Activated CD4-positive, alpha-beta memory T cell treated with anti-CD3 and anti-CD28 coated beads for 36 hours (primary cell): ENCODE measurements around the gene AAMP. TPM values are rescaled to one million over a fixed set of nuclear protein-coding genes. Genes with fewer than 3 reads are reported as not detected.
"Not testable (repeated sequence)": the region's sequence is repeated elsewhere in the genome, so short reads cannot be mapped to it uniquely, and the experiment has no call there.

Source experiments
- CTCF ChIA-PET: fragments of 350-600 bp; sonication (Branson Sonifier 250); formaldehyde crosslinking; loops from one replicate; lab custom pipeline; 2021; ENCODE audit warnings: antibody characterized with exemption, inconsistent platforms; lab: Charles Lee
- POLR2A ChIA-PET: fragments of 350-600 bp; sonication (Branson Sonifier 250); formaldehyde crosslinking; loops from one replicate; lab custom pipeline; 2021; ENCODE audit warnings: antibody characterized with exemption; lab: Charles Lee
- DNase-seq: peaks from one replicate; pipeline ENCODE4 v3.0.0-alpha.2; 2020
- H3K27ac Mint-ChIP-seq: one replicate; pipeline ENCODE4 v1.8.0; 2021; ENCODE audit warnings: mixed read lengths
- H3K27me3 Mint-ChIP-seq: one replicate; pipeline ENCODE4 v1.8.0; 2021; ENCODE audit warnings: mixed read lengths
- H3K36me3 Mint-ChIP-seq: one replicate; pipeline ENCODE4 v1.8.0; 2021; ENCODE audit warnings: mixed read lengths
- H3K4me1 Mint-ChIP-seq: one replicate; pipeline ENCODE4 v1.8.0; 2021; ENCODE audit warnings: low read depth, mixed read lengths
- H3K4me3 Mint-ChIP-seq: one replicate; pipeline ENCODE4 v1.8.0; 2021; ENCODE audit warnings: mild to moderate bottlenecking, mixed read lengths
- H3K9me3 Mint-ChIP-seq: one replicate; pipeline ENCODE4 v1.8.0; 2021; ENCODE audit warnings: mixed read lengths
- intact Hi-C: fragments of 100-400 bp; cut with micrococcal nuclease; formaldehyde crosslinking; loops from one replicate; pipeline ENCODE4 v1.15.1; 2023
- total RNA-seq, 2 experiments: library from RNA; stranded (reverse); gene quantifications; one replicate each; pipeline ENCODE4 v1.2.3, GENCODE V29; 2021

AAMP gene
- total RNA-seq, 2 experiments from 2014 or later = 60.8 to 65.6 TPM

- no peaks in the 10 kb centered on the region for H3K9me3 Mint-ChIP-seq
- peaks cover 24% of the 10 kb centered on the region for H3K4me1 Mint-ChIP-seq
- intact Hi-C loops = loop anchor here (2.0 to 5.0 kb wide), 2 partner anchors 107 to 375 kb away; partner anchors contain the start of gene CXCR1
- H3K4me3 Mint-ChIP-seq = no peak overlapping the region
- POLR2A ChIA-PET = interaction anchor here (8.4 kb wide), 1 partner anchor 14 kb away, joined by 115 read pairs; the partner anchor contains the start of gene TMBIM1
- no peak for DNase-seq
- H3K27me3 Mint-ChIP-seq = no peaks in the 10 kb centered on the region
- peaks cover 36% of the 10 kb centered on the region for H3K36me3 Mint-ChIP-seq
- H3K27ac Mint-ChIP-seq = peak overlapping the region; percentile 42
- CTCF ChIA-PET = interaction anchor here (1.2 to 7.7 kb wide), 5 partner anchors 11 to 83 kb away, joined by 3 to 197 read pairs (median 60); partner anchors contain the start of genes CATIP and TMBIM1
Measured at GRCh38 chr2:218273908-218274249, 3.9 kb upstream of the AAMP start.

DNA sequence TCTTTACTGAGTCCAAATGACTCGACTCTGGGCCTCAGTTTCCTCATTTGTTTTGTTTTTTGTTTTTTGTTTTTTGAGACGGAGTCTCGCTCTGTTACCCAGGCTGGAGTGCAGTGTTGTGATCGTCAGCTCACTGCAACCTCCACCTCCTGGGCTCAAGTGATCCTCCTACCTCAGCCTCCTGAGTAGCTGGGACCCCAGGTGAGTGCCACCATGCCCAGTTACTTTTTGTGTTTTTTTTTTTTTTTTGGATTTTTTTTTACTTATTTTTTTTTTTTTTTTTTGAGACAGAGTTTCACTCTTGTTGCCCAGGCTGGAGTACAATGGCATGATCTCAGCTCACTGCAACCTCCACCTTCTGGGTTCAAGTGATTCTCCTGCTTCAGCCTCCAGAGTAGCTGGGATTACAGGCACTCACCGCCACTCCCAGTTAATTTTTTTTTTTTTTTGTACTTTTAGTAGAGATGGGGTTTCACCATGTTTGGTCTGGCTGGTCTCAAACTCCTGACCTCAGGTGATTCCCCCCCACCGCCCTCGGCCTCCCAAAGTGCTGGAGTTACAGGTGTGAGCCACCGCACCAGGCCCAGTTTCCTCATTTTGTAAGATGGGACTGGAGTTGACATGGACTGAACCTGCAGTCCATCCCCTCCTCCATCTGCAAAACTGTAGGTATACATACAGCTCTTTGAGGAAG, 3.4 kb upstream of the AAMP start:
- DNase-seq, H3K9me3 Mint-ChIP-seq, H3K27me3 Mint-ChIP-seq, H3K4me3 Mint-ChIP-seq: not testable (repeated sequence)
- POLR2A ChIA-PET = interaction anchor here (8.4 kb wide), 1 partner anchor 14 kb away, joined by 115 read pairs; the partner anchor contains the start of gene TMBIM1
- intact Hi-C loops = loop anchor here (2.0 to 5.0 kb wide), 2 partner anchors 106 to 375 kb away; partner anchors contain the start of gene CXCR1
- peaks cover 34% of the 10 kb centered on the region for H3K36me3 Mint-ChIP-seq
- CTCF ChIA-PET = interaction anchor here (0.7 to 7.7 kb wide), 11 partner anchors 11 to 1925 kb away, joined by 3 to 197 read pairs (median 4); partner anchors contain the start of genes CATIP and TMBIM1
- peak overlapping the region; percentile 42 for H3K27ac Mint-ChIP-seq
- peaks cover 24% of the 10 kb centered on the region for H3K4me1 Mint-ChIP-seq

DNA sequence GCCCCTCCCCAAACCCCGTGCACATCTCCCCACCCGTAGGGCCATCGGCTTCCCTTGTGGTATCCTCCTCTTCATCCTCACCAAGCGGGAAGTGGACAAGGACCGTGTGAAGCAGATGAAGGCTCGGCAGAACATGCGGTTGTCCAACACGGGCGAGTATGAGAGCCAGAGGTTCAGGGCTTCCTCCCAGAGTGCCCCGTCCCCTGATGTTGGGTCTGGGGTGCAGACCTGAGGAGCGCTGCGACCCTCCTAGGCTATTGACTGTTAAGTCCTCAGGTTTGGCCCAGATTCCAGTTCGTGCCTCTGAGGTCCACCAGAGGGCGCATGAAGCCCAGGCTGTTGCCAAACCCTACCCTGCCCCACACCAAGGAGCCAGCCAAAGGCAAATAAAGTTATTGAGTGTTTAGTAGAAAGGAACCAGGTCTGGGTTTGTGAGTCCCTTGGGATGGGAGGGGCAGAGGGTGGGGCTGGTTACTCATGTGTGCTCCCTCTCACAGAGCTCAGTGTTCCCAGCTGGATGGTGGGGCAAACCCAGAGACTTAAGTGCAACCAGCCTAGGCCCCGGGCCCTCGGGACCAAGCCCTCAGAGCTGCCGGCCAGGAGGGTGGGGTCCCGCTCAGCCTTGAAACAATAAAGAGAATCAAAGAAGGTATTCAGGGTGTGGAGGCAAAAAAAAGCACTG, 2.7 kb upstream of the AAMP start:
- Mint-ChIP-seq H3K4me1 (peaks cover 25% of the 10 kb centered on the region), H3K27me3 (no peaks in the 10 kb centered on the region), H3K4me3 (no peak overlapping the region), H3K27ac (peak overlapping the region; percentile 33), H3K36me3 (peaks cover 32% of the 10 kb centered on the region), H3K9me3 (no peaks in the 10 kb centered on the region)
- POLR2A ChIA-PET = interaction anchor here (8.4 kb wide), 1 partner anchor 15 kb away, joined by 115 read pairs; the partner anchor contains the start of gene TMBIM1
- peak; percentile 84 for DNase-seq
- CTCF ChIA-PET = interaction anchor here (0.7 to 7.7 kb wide), 17 partner anchors 12 to 1924 kb away, joined by 3 to 197 read pairs (median 4); partner anchors contain the start of genes CATIP and TMBIM1
- intact Hi-C loops = loop anchor here (1.0 to 5.0 kb wide), 6 partner anchors 14 to 376 kb away; partner anchors contain the start of genes CATIP and CXCR1

- ChIA-PET CTCF (interaction anchor here (0.7 to 7.7 kb wide), 16 partner anchors 10 to 125 kb away, joined by 3 to 197 read pairs (median 4); partner anchors contain the start of genes CATIP and TMBIM1), POLR2A (interaction anchor here (8.4 kb wide), 1 partner anchor 16 kb away, joined by 115 read pairs; the partner anchor contains the start of gene TMBIM1)
- intact Hi-C loops = loop anchor here (1.0 to 5.0 kb wide), 7 partner anchors 14 to 1007 kb away; partner anchors contain the start of genes CATIP, CXCR1 and DNAJB2
- H3K9me3 Mint-ChIP-seq = no peaks in the 10 kb centered on the region
- peak overlapping the region; percentile 84 for H3K4me3 Mint-ChIP-seq
- peaks cover 30% of the 10 kb centered on the region for H3K36me3 Mint-ChIP-seq
- H3K4me1 Mint-ChIP-seq = peaks cover 29% of the 10 kb centered on the region
- peak overlapping the region; percentile 21 for H3K27ac Mint-ChIP-seq
- no peak for DNase-seq
- H3K27me3 Mint-ChIP-seq = no peaks in the 10 kb centered on the region
Measured at GRCh38 chr2:218271865-218272530, 2.1 kb upstream of the AAMP start.

GRCh38 chr2:218271487-218271797, 1.5 kb upstream of the AAMP start:
- intact Hi-C loops = loop anchor here (2.0 to 5.0 kb wide), 2 partner anchors 104 to 1007 kb away; partner anchors contain the start of genes CXCR1 and DNAJB2
- Mint-ChIP-seq H3K9me3 (no peaks in the 10 kb centered on the region), H3K4me1 (peaks cover 29% of the 10 kb centered on the region), H3K36me3 (peaks cover 28% of the 10 kb centered on the region), H3K4me3 (peak overlapping the region; percentile 84), H3K27me3 (no peaks in the 10 kb centered on the region), H3K27ac (peak overlapping the region; percentile 82)
- POLR2A ChIA-PET = interaction anchor here (2.0 to 8.4 kb wide), 2 partner anchors 16 to 52 kb away, joined by 12 to 115 read pairs; partner anchors contain the start of gene TMBIM1
- CTCF ChIA-PET = interaction anchor here (0.7 to 7.7 kb wide), 13 partner anchors 10 to 125 kb away, joined by 3 to 197 read pairs (median 5); partner anchors contain the start of genes CATIP and TMBIM1
- no peak for DNase-seq

DNA sequence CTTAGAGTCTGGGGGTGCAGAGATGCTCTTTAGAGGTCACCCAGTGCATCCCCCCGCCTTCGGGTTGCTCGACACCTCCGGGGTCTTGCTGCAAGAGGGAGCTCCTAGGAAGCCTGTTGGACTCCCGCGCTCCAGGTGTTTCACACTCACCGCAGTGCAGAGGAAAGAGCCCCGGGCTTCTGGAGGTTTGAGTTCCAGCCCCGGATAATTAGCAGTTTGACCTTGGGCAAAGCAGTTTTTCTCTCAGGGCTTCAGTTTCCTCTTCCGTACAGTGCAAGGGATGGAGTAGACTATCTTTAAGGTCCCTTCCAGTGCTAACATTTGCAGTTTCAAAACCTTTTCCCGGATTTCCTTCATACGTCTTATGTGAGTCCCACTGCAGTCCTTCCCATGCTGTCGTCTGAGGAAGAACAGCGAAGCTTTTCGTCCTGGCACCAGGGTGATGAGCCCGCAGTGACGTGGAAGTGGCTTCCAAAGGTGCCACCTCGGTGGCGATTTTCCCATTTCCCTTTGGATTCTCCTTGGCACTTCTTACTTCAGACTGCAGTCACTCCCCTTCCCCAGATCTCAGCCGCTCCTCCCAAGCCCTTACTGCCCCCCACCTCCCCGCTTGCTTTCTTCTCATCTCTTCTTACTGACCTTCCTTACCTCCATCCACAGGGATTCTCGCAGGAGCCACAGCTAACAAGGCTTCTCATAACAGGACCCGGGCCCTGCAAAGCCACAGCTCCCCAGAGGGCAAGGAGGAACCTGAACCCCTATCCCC, 967 bp upstream of the AAMP start:
- ChIA-PET POLR2A (interaction anchor here (1.0 to 8.4 kb wide), 5 partner anchors 17 to 388 kb away, joined by 3 to 115 read pairs (median 6); partner anchors contain the start of genes ARPC2, BCS1L, TMBIM1 and ZNF142), CTCF (interaction anchor here (0.7 to 7.7 kb wide), 19 partner anchors 9 to 486 kb away, joined by 3 to 197 read pairs (median 5); partner anchors contain the start of genes CATIP and TMBIM1)
- Mint-ChIP-seq H3K9me3 (no peaks in the 10 kb centered on the region), H3K27ac (peak overlapping the region; percentile 82), H3K4me1 (peaks cover 29% of the 10 kb centered on the region), H3K27me3 (no peaks in the 10 kb centered on the region), H3K36me3 (peaks cover 24% of the 10 kb centered on the region), H3K4me3 (peak overlapping the region; percentile 84)
- DNase-seq = no peak
- intact Hi-C loops = loop anchor here (1.0 to 5.0 kb wide), 10 partner anchors 14 to 1008 kb away; partner anchors contain the start of genes ARPC2, CNOT9, CXCR1 and DNAJB2

- Mint-ChIP-seq H3K4me1 (peaks cover 32% of the 10 kb centered on the region), H3K4me3 (no peak overlapping the region), H3K36me3 (peaks cover 16% of the 10 kb centered on the region), H3K9me3 (no peaks in the 10 kb centered on the region), H3K27ac (no peak overlapping the region), H3K27me3 (no peaks in the 10 kb centered on the region)
- ChIA-PET CTCF (no interaction called here), POLR2A (no interaction called here)
- no peak for DNase-seq
- intact Hi-C loops = no loop called here
Measured at GRCh38 chr2:218267259-218267658, 2.7 kb downstream of the AAMP start.

DNA sequence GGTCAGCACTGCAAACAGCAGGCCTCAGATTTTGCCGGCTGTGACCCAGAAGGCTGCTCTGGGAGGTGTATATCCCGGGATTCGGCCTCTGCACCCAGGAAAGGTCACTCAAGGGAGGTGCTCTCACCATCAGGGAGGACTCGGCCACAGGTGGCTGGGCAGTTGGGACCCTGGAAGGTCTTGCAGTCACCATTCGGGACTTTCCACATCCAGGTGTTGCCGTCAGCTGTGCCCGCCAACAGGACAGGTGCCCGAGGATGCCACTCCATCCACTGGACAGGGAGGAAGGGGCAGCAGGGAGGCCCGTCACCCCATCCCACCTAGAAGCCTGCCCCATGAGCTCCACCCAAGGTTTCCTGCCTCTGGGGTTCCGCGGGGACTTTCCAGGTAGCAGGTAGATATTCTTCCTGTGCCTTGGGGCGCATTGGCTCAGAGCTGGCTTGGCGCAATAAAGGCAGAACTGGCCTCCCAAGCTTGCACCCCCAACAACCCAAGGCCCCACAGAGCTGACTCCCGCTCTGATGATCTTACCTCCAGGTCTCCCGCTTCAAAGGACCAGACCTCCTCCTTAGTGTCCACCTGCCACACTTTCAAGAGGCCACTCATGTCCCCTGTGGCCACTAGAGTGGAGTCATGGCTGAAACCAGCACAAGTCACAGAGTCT, 3.5 kb downstream of the AAMP start:
- Mint-ChIP-seq H3K4me3 (no peak overlapping the region), H3K36me3 (peaks cover 16% of the 10 kb centered on the region), H3K27me3 (no peaks in the 10 kb centered on the region), H3K9me3 (no peaks in the 10 kb centered on the region), H3K27ac (no peak overlapping the region), H3K4me1 (peaks cover 24% of the 10 kb centered on the region)
- CTCF ChIA-PET = interaction anchor here (1.5 kb wide), 1 partner anchor 9 kb away, joined by 4 read pairs; no protein-coding TSS in a partner anchor
- POLR2A ChIA-PET = interaction anchor here (0.9 to 1.5 kb wide), 2 partner anchors 10 to 15 kb away, joined by 3 to 5 read pairs; no protein-coding TSS in a partner anchor
- DNase-seq = no peak
- intact Hi-C loops = no loop called here

DNA sequence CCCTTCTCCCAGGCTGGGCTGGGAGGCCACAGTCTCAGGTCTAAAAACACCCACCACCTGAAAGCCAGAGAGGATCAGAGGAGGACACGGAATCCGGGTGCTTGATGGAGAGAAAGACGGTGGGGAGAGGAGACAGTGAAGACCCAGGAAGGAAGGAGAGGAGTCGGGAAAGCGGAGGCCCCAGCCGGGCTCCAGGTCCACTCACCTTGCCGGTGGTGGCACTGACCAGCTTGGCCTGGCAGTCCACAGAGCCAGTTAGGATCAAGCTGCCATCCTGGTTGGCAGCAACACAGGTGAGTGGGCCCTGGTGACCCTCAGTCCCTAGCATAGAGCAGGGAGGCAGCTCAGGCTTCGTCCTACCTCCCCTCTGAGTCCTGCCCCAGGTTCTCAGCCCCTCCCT, 4.3 kb downstream of the AAMP start:
- no peak overlapping the region for H3K4me3 Mint-ChIP-seq
- DNase-seq = no peak
- peaks cover 16% of the 10 kb centered on the region for H3K36me3 Mint-ChIP-seq
- H3K27ac Mint-ChIP-seq = no peak overlapping the region
- ChIA-PET CTCF (interaction anchor here (1.5 kb wide), 1 partner anchor 8 kb away, joined by 4 read pairs; no protein-coding TSS in a partner anchor), POLR2A (interaction anchor here (1.5 kb wide), 1 partner anchor 9 kb away, joined by 5 read pairs; no protein-coding TSS in a partner anchor)
- no peaks in the 10 kb centered on the region for H3K9me3 Mint-ChIP-seq
- peaks cover 19% of the 10 kb centered on the region for H3K4me1 Mint-ChIP-seq
- no peaks in the 10 kb centered on the region for H3K27me3 Mint-ChIP-seq
- intact Hi-C loops = no loop called here
